Urinary bladder (tissue), 4 donors: ENCODE data around the gene CTNNA2. TPM values are rescaled to one million over a fixed set of nuclear protein-coding genes. Genes with fewer than 3 reads are reported as not detected.

Source experiments
- DNase-seq: peaks from one replicate; pipeline ENCODE4 v3.0.0-alpha.2; 2015; ENCODE audit errors: extremely low spot score
- H3K27ac ChIP-seq: one replicate; pipeline ENCODE4 v1.5.1; 2013; ENCODE audit warnings: low read depth, mild to moderate bottlenecking, moderate library complexity
- H3K36me3 ChIP-seq: one replicate; pipeline ENCODE4 v1.6.1; 2013; ENCODE audit warnings: mild to moderate bottlenecking, moderate library complexity; ENCODE audit not compliant: insufficient read depth
- H3K4me1 ChIP-seq: one replicate; pipeline ENCODE4 v1.6.1; 2013; ENCODE audit warnings: mild to moderate bottlenecking, moderate library complexity; ENCODE audit not compliant: insufficient read depth
- H3K4me3 ChIP-seq: one replicate; pipeline ENCODE4 v1.5.1; 2013; ENCODE audit warnings: low read depth, low read length
- WGBS: extraction: QIAGEN DNeasy Blood & Tissue Kit; methylation state at CpG from one replicate; pipeline ENCODE4 v1.1.7; 2013; 5-methylcytosine and 5-hydroxymethylcytosine counted together
- polyA plus RNA-seq: library from polyadenylated mRNA; stranded (reverse); fragments of 200-250 nt; gene quantifications from one replicate; pipeline ENCODE4 v1.2.3, GENCODE V29; 2013
- total RNA-seq: library from RNA; depleted of rRNA; stranded (reverse); fragments of >200 nt; gene quantifications from one replicate; pipeline ENCODE4 v1.2.3, GENCODE V29; 2014
- donor health status: healthy with polysubstance abuse.
- donor health status: healthy.

CTNNA2 gene
- total and polyA plus RNA-seq, 2 donors = 1.9 to 14.0 TPM

DNA sequence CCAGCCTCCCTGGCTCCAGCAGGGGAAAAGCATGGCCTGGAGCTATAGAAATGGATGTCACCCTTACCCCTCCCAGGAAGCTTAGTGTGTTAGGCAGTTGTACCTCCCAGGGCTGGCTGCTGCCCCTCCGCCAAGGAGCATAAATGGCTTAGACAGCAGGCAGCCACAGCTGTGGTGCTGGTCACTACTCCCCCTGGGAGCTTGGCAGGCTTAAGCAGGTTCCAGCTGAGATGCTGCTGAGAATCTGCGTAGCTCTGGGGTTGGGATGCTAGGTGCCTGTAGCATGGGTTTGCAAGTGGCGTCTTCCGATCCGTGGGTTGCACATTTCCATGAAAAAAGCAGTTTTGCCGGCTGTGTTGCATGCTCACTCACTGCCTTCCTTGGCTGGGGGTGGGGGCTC lies 369.7 kb downstream of the CTNNA2 start:
- no peaks in the 10 kb centered on the region for H3K4me1 ChIP-seq
- H3K4me3 ChIP-seq = no peak overlapping the region
- WGBS = 81% methylated on average over 6 of the region's 6 CpGs
- no peaks in the 10 kb centered on the region for H3K36me3 ChIP-seq
- no peak overlapping the region for H3K27ac ChIP-seq
- no peak for DNase-seq

DNA sequence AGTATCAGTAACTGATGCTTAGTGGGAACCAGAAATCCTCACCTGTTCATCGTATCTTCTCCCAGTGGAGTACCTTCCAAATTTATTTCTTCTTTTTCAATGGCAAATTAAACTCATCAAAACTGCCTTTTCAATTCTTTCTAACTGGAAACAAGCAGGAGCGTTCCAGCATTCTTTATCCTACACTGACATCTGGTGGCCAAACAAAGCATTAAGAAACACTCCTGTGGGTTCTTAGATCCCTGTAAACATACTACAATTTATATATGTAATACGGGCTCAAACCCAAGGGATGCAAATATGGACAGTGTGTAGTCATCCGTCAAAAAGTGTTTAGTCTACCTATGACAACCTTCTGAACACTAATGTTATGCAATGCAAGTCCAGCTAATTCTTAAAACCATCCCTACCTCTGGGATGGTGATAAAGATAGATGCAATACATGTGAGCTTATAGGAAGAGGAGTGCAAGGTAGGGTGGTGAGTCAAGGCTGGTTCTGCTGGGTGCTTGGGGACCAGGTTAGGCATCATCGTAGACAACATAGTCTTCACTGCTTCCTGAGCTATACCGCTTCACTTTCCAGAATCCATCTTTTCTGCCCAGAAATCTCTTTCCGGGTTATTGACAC lies 375.0 kb downstream of the CTNNA2 start:
- no peak overlapping the region for H3K4me3 ChIP-seq
- WGBS = 35% methylated on average over 7 of the region's 7 CpGs

DNA sequence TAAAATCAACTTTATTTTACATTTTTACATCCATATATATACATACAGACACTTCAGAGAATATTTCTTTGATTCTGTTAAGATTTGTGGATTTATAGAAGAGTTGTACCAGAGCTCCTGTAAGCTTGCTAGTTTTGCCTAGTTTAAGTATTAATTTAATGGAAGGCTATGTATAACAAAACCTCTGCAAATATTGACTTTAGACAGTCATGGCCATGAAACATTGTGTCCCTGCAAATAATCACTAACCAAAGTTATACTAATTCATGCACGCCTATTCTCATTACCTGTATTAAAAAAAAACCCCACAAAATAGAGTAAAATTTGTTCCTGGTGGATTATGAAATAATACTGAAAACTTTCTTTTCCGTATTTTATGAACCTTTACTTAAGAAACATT lies 379.3 kb downstream of the CTNNA2 start:
- Histone ChIP-seq H3K27ac (no peak overlapping the region), H3K4me1 (no peaks in the 10 kb centered on the region), H3K4me3 (no peak overlapping the region), H3K36me3 (no peaks in the 10 kb centered on the region)
- no peak for DNase-seq
- 86% methylated on average over 2 of the region's 2 CpGs for WGBS

More for the DNA sequence above, 375.0 kb downstream of the CTNNA2 start:
- peak; percentile 13 for DNase-seq
- Histone ChIP-seq H3K4me1 (no peaks in the 10 kb centered on the region), H3K36me3 (no peaks in the 10 kb centered on the region), H3K27ac (no peak overlapping the region)

DNA sequence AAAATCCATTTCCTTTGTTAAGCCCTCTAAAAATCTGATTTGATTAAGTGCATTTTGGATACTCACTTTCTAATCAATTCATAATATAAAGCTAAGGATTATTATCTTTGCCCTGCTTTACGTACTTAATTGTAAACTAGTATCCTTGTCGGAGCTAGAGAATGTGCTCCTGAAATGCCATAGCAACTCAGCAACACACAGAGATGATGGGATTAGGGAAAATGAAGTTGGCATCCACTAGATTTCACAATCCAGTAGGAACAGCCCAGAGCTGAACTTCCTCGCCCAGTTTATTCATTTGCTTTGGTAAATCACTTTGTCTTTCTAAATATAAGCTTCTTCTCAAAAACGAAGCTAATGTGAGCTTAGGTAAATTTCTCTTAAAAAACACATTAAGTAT lies 386.3 kb downstream of the CTNNA2 start:
- H3K4me3 ChIP-seq = no peak overlapping the region
- 53% methylated on average over 4 of the region's 4 CpGs for WGBS
- no peak overlapping the region for H3K27ac ChIP-seq
- no peaks in the 10 kb centered on the region for H3K4me1 ChIP-seq
- H3K36me3 ChIP-seq = peaks cover 2% of the 10 kb centered on the region
- DNase-seq = no peak

DNA sequence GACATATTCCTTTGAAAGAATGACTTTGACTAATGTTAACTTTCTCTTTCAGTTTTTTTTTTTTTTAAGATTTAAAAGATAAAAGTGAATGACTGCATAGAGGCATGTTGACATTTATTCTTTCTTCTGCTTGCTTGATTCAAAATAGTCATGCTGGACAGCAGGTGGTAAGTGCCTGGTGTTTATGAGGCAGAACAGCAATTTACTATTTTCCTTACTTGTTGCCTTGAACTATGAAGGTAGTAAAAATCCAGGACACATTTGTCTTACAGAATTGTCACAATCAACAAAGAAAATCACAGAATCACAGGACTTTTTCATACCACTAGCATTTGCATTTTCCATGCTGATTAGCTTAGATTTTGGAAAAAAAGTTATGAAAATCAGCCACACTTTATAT lies 388.3 kb downstream of the CTNNA2 start:
- peaks cover 2% of the 10 kb centered on the region for H3K36me3 ChIP-seq

DNA sequence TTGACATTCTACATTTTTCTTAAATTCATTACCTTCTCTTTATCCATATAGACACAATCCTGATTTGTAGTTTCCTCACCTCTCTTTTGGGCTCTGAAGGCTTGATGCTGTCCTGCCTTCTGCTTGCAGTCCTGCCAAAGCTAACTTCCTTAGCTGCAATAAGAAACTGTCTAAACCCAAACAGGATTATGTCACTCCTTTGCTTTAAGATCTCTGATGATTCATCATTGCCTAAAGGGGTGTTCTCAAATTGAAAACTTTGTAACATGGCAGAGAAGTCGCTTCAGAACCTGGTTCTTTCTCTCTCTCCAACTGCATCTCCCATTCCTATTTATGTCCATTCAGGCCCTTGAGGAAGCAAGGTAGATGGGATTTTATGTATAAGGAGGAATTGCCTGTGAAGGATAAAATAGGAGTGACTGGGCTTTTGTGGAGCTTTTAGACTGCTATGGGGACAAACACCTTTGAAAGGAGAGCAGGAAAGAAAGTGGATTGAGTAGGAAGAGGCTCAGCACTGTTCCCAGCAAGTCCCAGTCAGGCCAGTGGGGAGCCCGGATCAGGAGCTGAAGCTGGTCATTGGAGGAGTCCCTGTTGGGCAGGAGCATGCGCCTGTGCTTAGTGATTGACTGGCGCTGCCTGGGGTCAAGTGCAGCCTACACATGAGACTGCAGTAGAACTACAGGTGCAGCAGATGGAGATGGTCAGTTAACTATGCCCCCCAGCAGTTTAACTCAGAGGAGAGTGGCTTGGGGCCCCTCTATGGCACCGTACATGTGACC lies 390.6 kb downstream of the CTNNA2 start:
- DNase-seq = no peak
- H3K27ac ChIP-seq = no peak overlapping the region
- WGBS = 83% methylated on average over 5 of the region's 5 CpGs
- no peaks in the 10 kb centered on the region for H3K4me1 ChIP-seq
- H3K36me3 ChIP-seq = no peaks in the 10 kb centered on the region
- no peak overlapping the region for H3K4me3 ChIP-seq

More for the DNA sequence above, 388.3 kb downstream of the CTNNA2 start:
- no peaks in the 10 kb centered on the region for H3K4me1 ChIP-seq
- H3K27ac ChIP-seq = no peak overlapping the region
- DNase-seq = no peak
- H3K4me3 ChIP-seq = no peak overlapping the region

DNA sequence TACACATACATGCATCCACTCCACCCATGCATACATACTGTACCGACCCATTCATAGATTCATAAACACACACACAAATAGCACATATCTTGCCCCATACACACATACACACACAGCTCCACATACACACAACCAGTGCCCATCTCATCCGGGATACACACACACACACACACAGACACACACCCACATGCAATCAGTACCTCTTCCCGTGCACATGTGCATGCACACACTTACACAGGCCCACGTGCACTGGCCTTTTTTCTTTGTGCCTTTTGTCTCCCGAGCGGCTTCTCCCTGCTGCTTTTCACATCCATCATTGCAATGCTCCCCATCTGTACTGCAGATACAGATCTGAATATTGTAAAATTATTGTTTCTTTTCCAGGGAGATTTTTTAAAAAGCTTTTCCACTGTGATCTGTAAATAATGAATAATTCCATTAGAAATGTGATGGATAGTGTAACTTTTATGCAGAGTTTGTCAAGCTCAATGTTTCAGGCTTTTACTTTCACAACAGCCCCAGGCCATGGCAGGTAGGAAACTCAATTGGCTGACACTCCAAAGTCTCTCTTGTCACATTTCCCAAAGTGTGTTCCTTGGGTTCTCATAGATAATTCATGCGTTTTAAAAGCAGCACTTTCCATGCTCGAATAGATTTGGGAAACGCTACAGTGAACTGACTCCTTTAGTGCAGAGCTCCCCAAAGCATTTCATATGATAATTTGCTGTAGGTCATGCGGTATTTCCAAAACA lies 393.5 kb downstream of the CTNNA2 start:
- no peaks in the 10 kb centered on the region for H3K36me3 ChIP-seq
- WGBS = 79% methylated on average over 10 of the region's 10 CpGs
- H3K4me3 ChIP-seq = no peak overlapping the region
- H3K4me1 ChIP-seq = no peaks in the 10 kb centered on the region
- DNase-seq = peak; percentile 2
- no peak overlapping the region for H3K27ac ChIP-seq

DNA sequence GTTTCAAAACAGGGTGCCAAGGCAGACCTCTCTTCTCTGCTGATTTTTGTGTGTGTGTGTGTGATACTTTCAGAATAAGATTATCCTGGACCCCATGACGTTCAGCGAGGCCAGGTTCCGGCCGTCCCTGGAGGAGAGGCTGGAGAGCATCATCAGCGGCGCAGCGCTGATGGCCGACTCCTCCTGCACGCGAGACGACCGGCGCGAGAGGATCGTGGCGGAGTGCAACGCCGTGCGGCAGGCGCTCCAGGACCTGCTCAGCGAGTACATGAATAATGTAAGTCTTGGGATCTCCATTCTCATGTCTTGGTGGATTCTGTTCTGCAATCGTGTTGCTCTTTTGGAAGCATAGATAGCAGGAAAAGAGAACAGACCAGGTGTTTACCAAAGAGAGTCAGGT lies 396.7 kb downstream of the CTNNA2 start:
- no peak overlapping the region for H3K27ac ChIP-seq
- DNase-seq = no peak
- H3K4me1 ChIP-seq = no peaks in the 10 kb centered on the region
- WGBS = 95% methylated on average over 22 of the region's 22 CpGs
- H3K4me3 ChIP-seq = no peak overlapping the region
- H3K36me3 ChIP-seq = no peaks in the 10 kb centered on the region

DNA sequence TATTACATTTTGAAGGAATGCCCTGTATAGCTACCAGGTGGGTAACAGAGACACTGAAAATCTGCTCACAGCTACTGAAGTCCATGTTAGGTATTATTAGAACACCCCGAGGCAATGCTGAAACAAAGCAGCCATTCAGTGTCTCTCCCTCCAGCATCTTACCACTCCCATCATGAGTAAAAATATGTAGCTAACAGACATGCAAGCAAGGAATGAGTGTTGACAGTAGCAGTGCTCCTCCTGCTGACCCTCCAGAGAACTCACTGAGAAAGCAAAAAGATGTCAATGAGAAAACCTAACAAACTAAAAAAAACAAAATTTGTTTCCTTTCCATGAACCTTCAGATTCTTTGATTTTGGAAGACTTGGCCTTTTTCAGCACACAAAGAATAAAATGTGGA lies 397.8 kb downstream of the CTNNA2 start:
- WGBS = 75% methylated on average over 1 of the region's 1 CpG
- Histone ChIP-seq H3K36me3 (no peaks in the 10 kb centered on the region), H3K4me1 (no peaks in the 10 kb centered on the region), H3K4me3 (no peak overlapping the region), H3K27ac (no peak overlapping the region)
- DNase-seq = no peak

DNA sequence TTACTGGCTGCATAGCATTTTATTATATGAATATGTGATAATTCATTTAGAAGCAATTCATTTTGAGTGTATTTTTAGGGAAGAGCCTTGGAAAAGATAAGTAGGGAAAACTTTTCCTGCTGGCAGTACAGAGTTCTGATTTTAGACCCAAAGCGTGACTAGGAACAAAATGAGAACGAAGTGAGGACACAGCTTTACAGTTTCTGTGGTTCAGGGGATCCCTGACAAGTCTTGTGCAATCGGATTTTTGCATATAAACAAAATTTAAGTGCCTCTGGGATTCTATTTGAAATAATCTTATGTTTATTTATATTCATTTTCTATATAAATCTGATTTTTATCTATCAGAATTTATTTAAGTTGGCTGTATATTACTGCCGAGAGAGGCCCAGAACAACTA lies 402.6 kb downstream of the CTNNA2 start:
- 40% methylated on average over 4 of the region's 4 CpGs for WGBS
- DNase-seq = no peak
- no peaks in the 10 kb centered on the region for H3K36me3 ChIP-seq
- no peak overlapping the region for H3K4me3 ChIP-seq
- no peak overlapping the region for H3K27ac ChIP-seq
- H3K4me1 ChIP-seq = no peaks in the 10 kb centered on the region

DNA sequence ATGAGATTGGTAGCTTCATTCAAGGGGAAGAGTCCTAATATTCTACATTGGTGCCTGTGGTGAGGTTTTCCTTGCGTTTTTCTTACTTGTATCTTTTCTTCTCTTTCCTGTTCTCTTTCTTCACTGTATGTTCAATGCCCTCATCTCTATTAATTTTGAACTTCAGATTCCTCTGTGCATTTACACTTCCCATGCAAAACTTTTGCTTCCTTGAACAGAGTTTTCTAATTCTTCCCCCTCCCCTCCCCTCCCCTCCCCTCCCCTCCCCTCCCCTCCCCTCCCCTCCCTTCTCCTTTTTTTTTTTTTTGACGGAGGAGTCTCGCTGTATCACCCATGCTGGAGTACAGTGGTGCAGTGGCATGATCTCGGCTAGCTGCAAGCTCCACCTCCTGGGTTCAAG lies 403.4 kb downstream of the CTNNA2 start:
- Histone ChIP-seq H3K36me3 (no peaks in the 10 kb centered on the region), H3K4me1 (no peaks in the 10 kb centered on the region), H3K27ac (no peak overlapping the region), H3K4me3 (no peak overlapping the region)
- no peak for DNase-seq
- WGBS = 70% methylated on average over 3 of the region's 4 CpGs

DNA sequence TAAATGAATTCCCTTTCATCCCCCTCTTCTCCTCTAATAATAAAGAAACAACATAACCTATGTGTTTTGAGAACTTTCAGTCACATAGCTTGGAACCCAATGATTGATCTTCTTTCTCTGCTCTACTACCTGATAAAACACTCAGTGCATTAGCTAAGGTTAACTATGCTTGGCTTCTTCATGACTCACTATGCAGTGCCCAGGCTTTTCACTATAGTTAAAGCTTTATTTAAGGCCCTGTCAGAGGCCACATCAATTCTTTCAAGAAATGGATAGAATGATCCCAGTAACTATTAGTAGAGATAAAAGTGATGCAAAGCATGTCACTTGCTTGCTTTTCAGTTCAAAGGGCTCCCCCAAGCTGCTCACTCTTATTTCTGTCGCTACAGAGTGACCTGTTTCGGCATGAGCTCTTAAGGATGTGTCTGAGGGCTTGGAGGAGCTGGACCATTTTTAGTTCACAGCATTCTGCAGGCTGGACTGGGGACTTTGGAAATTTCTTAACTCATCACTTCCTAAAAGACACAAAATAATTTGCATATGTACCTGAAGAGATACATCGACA lies 407.7 kb downstream of the CTNNA2 start:
- WGBS = 57% methylated on average over 3 of the region's 3 CpGs
- no peak overlapping the region for H3K27ac ChIP-seq
- no peaks in the 10 kb centered on the region for H3K4me1 ChIP-seq
- DNase-seq = no peak
- H3K36me3 ChIP-seq = no peaks in the 10 kb centered on the region
- no peak overlapping the region for H3K4me3 ChIP-seq

DNA sequence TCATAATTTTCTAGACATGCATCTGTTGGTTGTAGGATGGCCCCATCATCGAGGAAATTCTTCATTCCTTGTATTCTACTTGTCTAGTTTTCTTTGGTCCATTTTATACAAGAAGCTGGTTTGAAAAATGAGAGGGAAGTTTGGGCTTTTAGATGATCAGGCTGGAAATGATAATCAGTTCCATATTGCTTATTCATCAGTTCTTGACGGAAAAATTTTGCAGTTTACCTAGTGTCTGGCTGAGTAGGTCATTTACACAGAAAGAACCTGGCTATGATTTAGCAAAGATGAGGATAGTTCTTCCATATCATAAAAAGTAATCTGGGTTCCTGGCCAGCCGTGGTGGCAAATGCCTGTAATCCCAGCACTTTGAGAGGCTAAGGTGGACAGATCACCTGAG lies 416.8 kb downstream of the CTNNA2 start:
- DNase-seq = no peak
- Histone ChIP-seq H3K4me1 (no peaks in the 10 kb centered on the region), H3K27ac (no peak overlapping the region), H3K36me3 (no peaks in the 10 kb centered on the region), H3K4me3 (no peak overlapping the region)
- 77% methylated on average over 3 of the region's 3 CpGs for WGBS
